Thoracic aorta (tissue), 2 donors: ENCODE results near the gene MCOLN1. TPM values are rescaled to one million over a fixed set of nuclear protein-coding genes. Genes with fewer than 3 reads are reported as not detected.

Experiments used
- ATAC-seq: fragments of 150-250 bp; one replicate; pipeline ENCODE4 v1.8.0; 2017; ENCODE audit warnings: low read depth; ENCODE audit not compliant: insufficient number of reproducible peaks, low FRiP score
- DNase-seq: peaks from one replicate; pipeline ENCODE4 v3.0.0-alpha.2; 2020; ENCODE audit warnings: low spot score
- H3K27ac ChIP-seq, 2 donors: fragments of 200-600 bp; sonication (generic); 1 replicate in 1 of 2; 2 replicates in 1 of 2; pipeline ENCODE4 v1.5.1; 2016; ENCODE audit warnings: mild to moderate bottlenecking in 2 of 2, moderate library complexity in 2 of 2
- H3K27me3 ChIP-seq: fragments of 200-600 bp; sonication (generic); replicated peaks from 2 replicates; pipeline ENCODE4 v1.6.0; 2016; ENCODE audit warnings: mild to moderate bottlenecking; ENCODE audit not compliant: insufficient read depth
- H3K36me3 ChIP-seq: fragments of 200-600 bp; sonication (generic); one replicate; pipeline ENCODE4 v1.5.1; 2016
- H3K4me1 ChIP-seq, 2 donors: fragments of 200-600 bp; sonication (generic); 1 replicate in 1 of 2; 2 replicates in 1 of 2; pipeline versions ENCODE4 v1.5.1 to v1.6.0; 2016; ENCODE audit warnings: low read depth in 2 of 2, mild to moderate bottlenecking in 1 of 2; ENCODE audit not compliant: control insufficient read depth in 1 of 2
- H3K4me3 ChIP-seq: fragments of 200-600 bp; sonication (generic); 2 replicates; pipeline ENCODE4 v1.5.1; 2016; ENCODE audit warnings: mild to moderate bottlenecking
- H3K9me3 ChIP-seq: fragments of 200-600 bp; sonication (generic); 2 replicates; pipeline ENCODE4 v1.5.1; 2016
- CTCF ChIP-seq: fragments of 200-600 bp; sonication (generic); IDR thresholded peaks from one replicate; pipeline ENCODE4 v1.5.1; 2019; ENCODE audit warnings: antibody characterized with exemption
- total RNA-seq, 2 donors: library from RNA; depleted of rRNA; stranded (reverse); fragments of >200 nt; gene quantifications; one replicate each; pipeline versions ENCODE4 v1.1.0 to v1.2.3, GENCODE V29; 2016

Gene MCOLN1
- total RNA-seq, 2 donors from 2014 or later: 19.6 to 34.8 TPM

- no peaks in the 10 kb centered on the region for H3K36me3 ChIP-seq
- no peaks in the 10 kb centered on the region for H3K27me3 ChIP-seq
- no peak for DNase-seq
- H3K4me1 ChIP-seq: peaks cover 0 to 5% of the 10 kb centered on the region in 2 donors
- H3K4me3 ChIP-seq: no peak overlapping the region
- TF ChIP-seq CTCF: no peak
- ATAC-seq: no peak
- H3K9me3 ChIP-seq: no peaks in the 10 kb centered on the region
- H3K27ac ChIP-seq: no peak overlapping the region
Measured at GRCh38 chr19:7478173-7478842, 44.1 kb upstream of the MCOLN1 start.

GRCh38 chr19:7478843-7479227 is 43.6 kb upstream of the MCOLN1 start:
- Histone ChIP-seq H3K9me3 (no peaks in the 10 kb centered on the region), H3K27me3 (no peaks in the 10 kb centered on the region), H3K4me3 (no peak overlapping the region), H3K36me3 (no peaks in the 10 kb centered on the region), H3K4me1 (peaks cover 0 to 5% of the 10 kb centered on the region in 2 donors), H3K27ac (no peak overlapping the region)
- ATAC-seq (no peak), DNase-seq (no peak)
- TF ChIP-seq CTCF: no peak

GRCh38 chr19:7480222-7480969 is 42.0 kb upstream of the MCOLN1 start:
- no peak for ATAC-seq
- no peaks in the 10 kb centered on the region for H3K27me3 ChIP-seq
- no peak for DNase-seq
- no peak overlapping the region for H3K27ac ChIP-seq
- H3K4me3 ChIP-seq: no peak overlapping the region
- no peaks in the 10 kb centered on the region for H3K9me3 ChIP-seq
- no peak for TF ChIP-seq CTCF
- peaks cover 0 to 5% of the 10 kb centered on the region in 2 donors for H3K4me1 ChIP-seq
- no peaks in the 10 kb centered on the region for H3K36me3 ChIP-seq

- H3K27ac ChIP-seq: no peak overlapping the region
- peaks cover 0 to 5% of the 10 kb centered on the region in 2 donors for H3K4me1 ChIP-seq
- no peak overlapping the region for H3K4me3 ChIP-seq
- ATAC-seq (no peak), DNase-seq (no peak)
- H3K9me3 ChIP-seq: no peaks in the 10 kb centered on the region
- H3K36me3 ChIP-seq: no peaks in the 10 kb centered on the region
- TF ChIP-seq CTCF: no peak
- no peaks in the 10 kb centered on the region for H3K27me3 ChIP-seq
Measured at GRCh38 chr19:7480970-7481255, 41.5 kb upstream of the MCOLN1 start.

- Histone ChIP-seq H3K36me3 (no peaks in the 10 kb centered on the region), H3K27me3 (no peaks in the 10 kb centered on the region), H3K27ac (no peak overlapping the region), H3K4me1 (peaks cover 0 to 5% of the 10 kb centered on the region in 2 donors), H3K9me3 (no peaks in the 10 kb centered on the region), H3K4me3 (no peak overlapping the region)
- no peak for DNase-seq
- ATAC-seq: no peak
- no peak for TF ChIP-seq CTCF
Measured at GRCh38 chr19:7482584-7483439, 39.6 kb upstream of the MCOLN1 start.
